Suppressor macrophage (primary cell): ENCODE results near the gene VSNL1.

Experiments used
- DNase-seq, 4 experiments: peaks; one replicate each; pipeline ENCODE4 v3.0.0-alpha.2; 2020 to 2022
- total RNA-seq, 17 experiments: gene quantifications; one replicate each; lab custom pipeline; 2026; ENCODE audit warnings: mixed read lengths in 6 of 17, inconsistent platforms in 3 of 17; lab: John Stamatoyannopoulos, UW

Gene VSNL1
- 0.09 to 2.2 (median 0.41) reads per million in 17 experiments for total RNA-seq

GRCh38 chr2:17540093-17540812 lies at the start of gene VSNL1:
Gene VSNL1, plus strand, starts transcription at chr2:17540696. Its CDS starts 51,379 bp downstream, at chr2:17592075.
- no peak for DNase-seq

DNA sequence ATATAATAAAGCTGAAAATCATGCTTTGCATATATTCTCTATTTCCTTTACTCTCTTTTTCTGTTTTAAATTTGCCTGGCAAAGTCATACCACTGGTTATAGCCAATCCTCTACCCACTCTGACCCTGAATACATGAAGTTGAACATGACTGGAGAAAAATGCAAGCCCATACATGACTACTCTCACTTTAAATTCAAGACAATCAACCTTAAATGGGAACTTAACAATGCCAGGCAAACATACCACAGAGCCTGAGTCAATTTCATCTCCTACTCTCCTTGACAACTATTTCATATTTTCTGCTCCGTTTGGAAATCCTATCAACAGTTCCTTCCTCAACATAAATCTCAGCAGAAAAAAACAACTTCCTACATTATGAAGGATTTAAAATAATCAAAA lies 44.9 kb upstream of the VSNL1 start:
- DNase-seq, result peak in 1 of 4 experiments; percentile 1

DNA sequence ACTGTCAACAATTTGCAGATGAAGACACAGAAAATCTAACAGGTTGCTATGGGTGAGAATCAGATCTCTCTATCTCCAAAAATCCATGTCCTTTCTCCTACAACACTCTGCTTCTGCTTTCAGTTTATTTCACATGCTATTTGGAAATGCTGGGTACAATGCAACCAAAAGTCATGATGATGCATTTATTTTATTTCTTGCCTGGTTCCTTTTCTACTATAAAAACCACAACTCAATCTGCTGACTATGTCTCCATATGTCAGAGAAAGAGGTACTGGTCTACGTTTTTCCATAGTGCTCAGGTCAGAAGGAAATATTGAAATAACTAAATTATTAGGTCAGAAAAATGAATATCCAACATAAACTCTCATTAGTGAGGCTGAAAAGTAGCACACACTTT lies 42.8 kb upstream of the VSNL1 start:
- DNase-seq, result peak in 2 of 4 experiments; percentile 40 to 54

DNA sequence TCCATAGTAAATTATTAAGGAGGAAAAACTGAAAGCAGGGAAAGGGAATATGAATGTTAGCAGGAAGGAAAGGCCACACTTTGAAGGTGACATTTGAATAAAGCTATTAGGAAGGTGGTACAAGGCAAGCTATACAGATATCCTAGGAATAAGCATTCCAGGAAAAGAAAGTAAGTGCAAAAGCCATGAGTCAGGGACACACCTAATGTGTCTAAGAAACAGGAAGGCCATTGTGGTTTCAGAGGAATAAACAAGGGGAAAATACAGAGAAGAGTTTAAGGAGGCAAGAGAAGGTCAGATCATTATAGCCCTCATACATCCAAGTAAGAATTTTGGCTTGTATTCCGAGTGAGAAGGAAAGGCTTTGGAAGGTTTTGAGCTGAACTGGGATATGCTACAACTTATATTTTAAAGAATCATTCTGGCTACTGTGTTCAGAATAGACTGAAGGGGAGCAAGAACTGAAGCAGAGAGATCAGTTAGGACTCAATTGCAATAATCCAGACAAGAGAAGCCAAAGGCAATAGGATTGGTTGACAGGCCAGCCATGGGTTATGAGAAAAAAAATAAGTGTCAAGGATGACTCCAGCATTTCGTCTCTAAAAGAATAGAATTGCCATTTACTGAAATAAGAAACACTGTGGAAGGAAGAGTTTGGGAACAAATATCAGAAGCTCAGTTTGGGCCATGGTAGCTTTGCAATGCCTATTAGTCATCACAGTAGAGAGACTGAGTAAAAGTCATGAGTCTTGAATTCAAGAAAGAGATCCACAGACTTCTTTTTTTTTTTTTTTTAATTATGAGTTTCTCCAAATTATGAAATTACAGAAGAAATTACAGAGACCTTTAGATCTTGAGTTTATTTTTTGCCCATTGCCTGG lies 33.5 kb upstream of the VSNL1 start:
- DNase-seq, result peak in 3 of 4 experiments; percentile 9 to 38 (median 38)

DNA sequence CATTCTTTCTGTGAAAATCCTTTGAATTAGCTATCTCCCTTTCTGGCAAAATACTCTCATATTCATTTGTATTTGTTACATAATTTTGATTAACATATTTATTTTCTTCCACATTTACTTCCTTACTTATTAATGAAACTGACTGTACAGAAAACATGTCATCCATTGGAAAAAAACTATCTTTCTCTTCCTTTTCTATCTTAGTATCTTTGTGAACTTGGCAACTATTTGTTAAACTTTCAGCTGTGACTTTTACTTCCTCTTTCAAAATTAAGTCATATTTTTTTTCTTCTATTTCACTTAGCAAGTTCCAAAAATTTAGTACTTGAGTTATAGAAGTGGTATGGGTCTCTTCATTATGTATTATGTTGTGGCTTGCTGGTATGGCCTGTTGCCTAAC lies 24.8 kb upstream of the VSNL1 start:
- peak in 2 of 4 experiments; percentile 30 to 33 for DNase-seq

- no peak for DNase-seq
Measured at GRCh38 chr2:17517481-17518211, 22.9 kb upstream of the VSNL1 start.

DNA sequence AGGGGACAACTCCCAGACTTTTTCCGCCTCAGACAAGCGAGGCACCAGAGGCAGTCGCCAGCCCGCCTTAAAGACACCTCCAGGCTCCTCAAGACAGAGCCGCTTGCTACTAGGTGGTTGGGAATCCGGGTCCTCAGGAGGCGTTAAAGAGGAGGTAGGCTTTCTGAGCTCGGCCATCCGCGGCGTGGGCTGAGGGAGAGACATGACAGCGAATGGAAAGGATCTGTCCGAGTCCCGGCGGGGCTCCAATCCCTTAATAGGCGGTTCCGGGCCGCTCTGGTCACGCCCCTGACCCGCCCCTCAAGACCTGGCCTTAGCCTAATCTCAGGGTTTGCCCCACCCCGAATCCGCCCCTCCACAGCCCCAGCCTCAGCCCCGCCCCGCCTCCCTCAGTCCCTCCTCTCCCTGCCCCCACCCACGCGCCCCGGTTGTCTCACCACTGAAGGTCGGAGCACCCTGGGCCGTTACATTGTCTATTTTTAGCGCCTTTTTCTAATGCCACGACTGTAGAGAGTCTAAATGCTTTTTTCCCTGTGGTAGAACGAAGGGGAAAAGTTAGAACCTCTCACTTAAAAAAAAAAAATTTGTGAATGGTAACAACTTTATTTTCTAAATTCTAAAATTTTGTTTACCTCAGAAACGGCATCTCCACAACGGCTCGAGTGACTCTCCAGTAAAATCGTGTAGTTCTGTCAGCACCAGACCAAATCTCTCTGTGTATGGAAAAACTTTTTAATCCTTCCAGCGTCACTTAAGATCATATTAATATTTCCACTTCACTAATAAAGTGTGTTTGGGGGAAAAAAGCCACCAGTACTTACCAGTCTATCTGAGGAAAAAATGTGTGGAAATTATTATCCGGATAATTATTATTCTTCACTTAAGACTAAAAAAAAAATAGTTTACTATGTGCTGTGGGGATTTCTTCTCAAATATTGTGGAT lies 22.0 kb upstream of the VSNL1 start, which contains the start of gene RAD51AP2:
RAD51AP2 (minus strand) TSS at position 229 of the 943 bp plus-strand sequence; CDS start at position 204, 25 bp downstream.
- peak; percentile 49 to 74 (median 62) for DNase-seq

GRCh38 chr2:17519486-17519885 lies 21.0 kb upstream of the VSNL1 start:
- no peak for DNase-seq

- DNase-seq, result no peak
Measured at GRCh38 chr2:17520761-17521160, 19.7 kb upstream of the VSNL1 start.

GRCh38 chr2:17521621-17522020 lies 18.9 kb upstream of the VSNL1 start:
- no peak for DNase-seq

GRCh38 chr2:17522303-17522702 lies 18.2 kb upstream of the VSNL1 start:
- DNase-seq, result no peak

GRCh38 chr2:17529771-17530170 lies 10.7 kb upstream of the VSNL1 start:
- no peak for DNase-seq

DNA sequence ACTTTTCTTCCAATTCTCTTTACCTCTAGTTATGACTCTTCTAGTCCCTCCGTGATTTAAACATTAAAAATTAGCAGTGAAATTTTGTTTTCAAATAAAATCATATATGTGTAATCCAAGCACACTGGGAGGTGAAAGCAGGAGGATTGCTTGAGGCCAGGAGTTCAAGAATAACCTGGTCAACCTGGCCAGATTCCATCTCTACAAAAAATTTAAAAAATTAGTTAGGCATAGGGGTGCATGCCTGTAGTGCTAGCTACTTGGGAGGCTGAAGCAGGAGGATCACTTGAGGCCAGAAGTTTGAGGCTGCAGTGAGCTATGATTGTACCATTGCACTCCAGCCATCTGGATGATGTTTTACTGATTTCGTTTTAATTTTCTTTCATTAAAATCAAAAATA lies 7.0 kb upstream of the VSNL1 start:
- no peak for DNase-seq

- no peak for DNase-seq
Measured at GRCh38 chr2:17536416-17536815, 4.1 kb upstream of the VSNL1 start.

GRCh38 chr2:17538022-17538843 lies 2.3 kb upstream of the VSNL1 start:
- DNase-seq, result peak in 1 of 4 experiments; percentile 1

GRCh38 chr2:17538844-17539554 lies 1.5 kb upstream of the VSNL1 start:
- peak in 3 of 4 experiments; percentile 2 to 34 (median 5) for DNase-seq

DNA sequence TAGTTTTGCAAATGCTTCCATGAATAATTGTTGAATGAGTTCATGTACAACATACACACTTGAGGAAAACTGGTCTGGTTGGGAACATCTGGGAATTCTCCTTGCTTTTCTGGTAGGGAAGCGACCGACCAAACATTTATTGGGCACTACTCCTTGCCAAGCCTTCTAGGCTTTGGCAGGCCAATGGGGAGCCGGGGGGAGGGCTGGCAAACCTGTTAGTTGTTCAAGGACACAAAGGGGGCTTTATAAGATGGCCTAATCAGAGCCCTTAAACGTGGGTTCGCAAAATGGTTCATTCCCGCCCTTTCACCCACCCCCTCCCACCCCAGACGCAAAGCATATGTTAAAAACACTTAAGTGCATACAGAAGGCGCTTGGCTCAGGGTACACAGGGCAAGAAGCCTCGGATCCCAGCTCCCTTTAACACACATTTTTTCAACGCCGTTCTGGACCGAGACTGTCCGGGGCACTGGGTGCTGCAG lies 844 bp upstream of the VSNL1 start:
- DNase-seq, result no peak

DNA sequence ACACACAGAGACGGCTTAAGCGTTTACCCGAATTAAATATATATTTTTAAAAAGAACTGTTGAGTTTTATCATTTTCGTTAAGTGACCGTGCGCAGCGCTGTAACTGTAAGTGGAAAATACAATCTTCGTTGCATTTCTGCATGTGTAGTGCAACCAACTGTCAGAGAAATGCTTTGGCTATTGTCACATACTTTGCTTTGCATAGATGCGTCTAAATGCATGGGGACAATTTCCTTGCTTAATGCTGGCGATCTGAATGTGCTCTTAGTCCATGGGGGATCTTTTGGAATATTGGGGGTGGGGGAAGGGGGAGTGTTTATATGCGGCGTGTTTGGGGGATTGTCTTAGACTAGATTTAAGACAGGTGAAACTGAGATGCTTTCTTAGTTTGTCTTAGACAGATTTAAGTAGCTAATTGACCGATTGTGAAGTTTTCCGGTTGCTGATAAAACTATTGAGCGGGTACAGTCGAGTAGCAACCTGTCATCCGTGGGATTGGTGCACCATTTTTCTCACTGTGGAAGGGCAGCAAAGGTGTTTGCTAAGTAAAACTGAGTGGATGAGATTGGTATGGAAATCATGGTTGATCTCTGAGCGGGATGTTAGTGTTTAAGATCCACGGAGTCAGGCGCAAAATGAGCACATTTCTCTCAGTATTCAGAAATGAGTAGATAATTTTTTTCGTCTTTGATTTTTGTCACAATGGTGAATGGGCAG lies 476 bp downstream of the VSNL1 start:
- peak in 1 of 4 experiments; percentile 3 for DNase-seq

DNA sequence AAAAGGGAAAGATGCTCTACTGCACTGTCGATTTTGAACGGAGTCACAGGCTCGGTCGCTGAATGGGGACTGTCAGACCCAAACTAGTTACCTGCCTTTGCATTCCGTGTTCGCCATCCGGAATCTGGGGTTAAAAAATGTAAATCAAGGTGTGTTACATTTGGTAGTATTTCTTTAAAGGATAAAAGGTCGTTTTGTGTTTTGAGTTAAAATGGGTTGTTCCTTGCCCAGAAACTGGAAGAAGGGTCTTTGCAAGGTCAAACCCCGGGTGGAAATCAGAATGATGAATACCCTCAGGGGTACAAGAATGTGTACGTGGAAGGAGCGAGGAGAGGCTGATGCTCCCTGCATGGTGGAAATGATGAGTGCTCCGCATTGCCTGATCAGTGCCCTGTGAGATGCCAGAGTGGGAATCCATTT lies 1.0 kb downstream of the VSNL1 start:
- DNase-seq, result no peak
